ENCODE results near the gene EXOSC6. TPM values are rescaled to one million over a fixed set of nuclear protein-coding genes. Genes with fewer than 3 reads are reported as not detected.
"Not testable (repeated sequence)": the region's sequence is repeated elsewhere in the genome, so short reads cannot be mapped to it uniquely, and the experiment has no call there.

EXOSC6 gene
- total RNA-seq, 2 donors from 2014 or later, result 29.7 to 44.9 TPM

DNA sequence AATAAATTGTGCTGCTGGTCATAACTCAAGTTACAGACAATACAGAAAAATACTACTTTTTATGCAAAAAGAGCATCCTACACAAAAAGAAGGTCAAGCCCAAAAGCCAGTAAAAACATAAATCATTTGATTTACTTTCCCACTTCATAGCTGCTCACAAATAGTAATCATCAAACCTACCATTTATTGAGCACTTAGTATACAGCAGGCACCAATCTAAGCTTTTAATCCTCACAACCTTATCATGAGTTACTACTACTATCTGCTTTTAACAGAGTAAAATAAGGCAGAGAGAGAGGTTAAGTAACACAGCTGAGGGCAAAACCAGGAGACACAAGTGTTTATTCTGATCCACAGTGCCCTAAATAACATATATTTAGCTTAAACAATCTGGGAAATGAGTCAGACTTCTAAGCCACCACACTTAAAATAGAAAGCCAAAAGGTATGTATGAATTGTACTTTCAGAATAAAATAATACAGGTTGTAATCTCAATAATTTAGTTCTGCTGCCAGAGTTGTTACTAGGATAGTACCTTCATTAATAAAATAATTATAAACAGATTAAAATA is 39.3 kb upstream of the EXOSC6 start:
- TF ChIP-seq, protein P1, sequence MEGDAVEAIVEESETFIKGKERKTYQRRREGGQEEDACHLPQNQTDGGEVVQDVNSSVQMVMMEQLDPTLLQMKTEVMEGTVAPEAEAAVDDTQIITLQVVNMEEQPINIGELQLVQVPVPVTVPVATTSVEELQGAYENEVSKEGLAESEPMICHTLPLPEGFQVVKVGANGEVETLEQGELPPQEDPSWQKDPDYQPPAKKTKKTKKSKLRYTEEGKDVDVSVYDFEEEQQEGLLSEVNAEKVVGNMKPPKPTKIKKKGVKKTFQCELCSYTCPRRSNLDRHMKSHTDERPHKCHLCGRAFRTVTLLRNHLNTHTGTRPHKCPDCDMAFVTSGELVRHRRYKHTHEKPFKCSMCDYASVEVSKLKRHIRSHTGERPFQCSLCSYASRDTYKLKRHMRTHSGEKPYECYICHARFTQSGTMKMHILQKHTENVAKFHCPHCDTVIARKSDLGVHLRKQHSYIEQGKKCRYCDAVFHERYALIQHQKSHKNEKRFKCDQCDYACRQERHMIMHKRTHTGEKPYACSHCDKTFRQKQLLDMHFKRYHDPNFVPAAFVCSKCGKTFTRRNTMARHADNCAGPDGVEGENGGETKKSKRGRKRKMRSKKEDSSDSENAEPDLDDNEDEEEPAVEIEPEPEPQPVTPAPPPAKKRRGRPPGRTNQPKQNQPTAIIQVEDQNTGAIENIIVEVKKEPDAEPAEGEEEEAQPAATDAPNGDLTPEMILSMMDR (IDR thresholded peaks at IDR 0.05), result no peak
- TF ChIP-seq POLR2A (IDR thresholded peaks at IDR 0.05) (no peak), POLR2AphosphoS5 (IDR thresholded peaks at IDR 0.05) (no peak)
- Histone ChIP-seq H3K4me1 (replicated peaks) (no peaks in the 10 kb centered on the region), H3K4me3 (no peak overlapping the region), H3K27ac (no peak overlapping the region), H3K36me3 (no peaks in the 10 kb centered on the region), H3K9me3 (no peaks in the 10 kb centered on the region), H3K27me3 (replicated peaks; ENCODE audit: insufficient read depth) (no peaks in the 10 kb centered on the region)
- intact Hi-C loops (cut with DNase I), result no loop called here
- no peak for DNase-seq (ENCODE audit: low spot score)

DNA sequence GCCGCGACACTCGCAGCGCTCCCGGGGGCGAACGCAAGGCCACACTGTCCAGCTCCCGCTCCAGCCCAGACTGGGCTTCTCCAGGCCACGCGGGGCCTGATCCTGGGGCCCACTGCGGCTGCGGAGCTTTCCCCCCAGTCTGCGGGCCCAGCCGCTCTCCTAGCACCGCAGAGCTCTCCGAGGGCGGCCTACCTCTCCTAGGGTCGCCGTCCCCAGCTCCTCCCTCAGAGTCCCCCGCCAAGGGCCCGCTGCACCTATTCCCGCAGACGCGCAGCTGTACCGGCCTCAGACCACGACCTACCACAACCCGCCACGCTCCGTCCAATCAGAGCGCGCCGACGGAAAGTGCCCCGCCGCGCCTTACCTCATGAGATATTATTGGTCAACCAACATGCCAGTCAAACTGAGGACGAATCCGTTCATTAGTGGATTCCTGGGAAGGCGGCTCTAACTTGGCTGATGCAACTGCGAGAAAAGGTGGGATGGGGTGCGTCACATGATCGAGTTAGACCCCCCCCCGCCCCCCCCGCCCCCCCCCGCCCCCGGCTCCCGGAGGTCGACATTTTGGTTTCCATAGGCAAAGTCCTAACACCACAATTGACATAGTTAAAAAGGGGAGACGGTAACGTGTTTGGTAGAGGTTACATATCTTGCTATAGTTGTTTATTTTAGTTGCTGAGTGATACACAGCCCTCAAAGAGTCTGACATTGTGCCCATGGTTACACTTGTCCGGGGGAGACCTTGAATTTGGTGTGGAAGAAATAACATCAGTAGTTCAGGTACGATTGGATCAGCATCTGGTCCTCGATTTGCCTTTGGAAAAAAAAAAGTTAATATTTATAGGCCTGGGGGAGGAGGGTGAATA is 37.7 kb upstream of the EXOSC6 start, which contains the start of gene AARS1:
TSS of gene AARS1 (minus strand) at position 278 of the 866 bp plus-strand sequence. CDS start 6,743 bp downstream, outside the sequence.
- intact Hi-C loops (cut with DNase I), result no loop called here
- H3K9me3 ChIP-seq, result no peaks in the 10 kb centered on the region
- no peaks in the 10 kb centered on the region for H3K27me3 ChIP-seq (replicated peaks; ENCODE audit: insufficient read depth)
- peak; percentile 99 for DNase-seq (ENCODE audit: low spot score)
- peak within 1 kb of the TSS; percentile 87 to 88 for H3K27ac ChIP-seq
- peak; percentile 98 for TF ChIP-seq POLR2AphosphoS5 (IDR thresholded peaks at IDR 0.05)
- TF ChIP-seq, protein P1 (IDR thresholded peaks at IDR 0.05), result peak in 1 of 4 experiments; percentile 38
- TF ChIP-seq POLR2A (IDR thresholded peaks at IDR 0.05), result peak; percentile 92
- peak within 1 kb of the TSS; percentile 59 to 77 for H3K4me3 ChIP-seq
- 1% methylated on average over 53 of the region's 53 CpGs for WGBS
- H3K4me1 ChIP-seq (replicated peaks), result no peaks in the 10 kb centered on the region
- no peaks in the 10 kb centered on the region for H3K36me3 ChIP-seq

DNA sequence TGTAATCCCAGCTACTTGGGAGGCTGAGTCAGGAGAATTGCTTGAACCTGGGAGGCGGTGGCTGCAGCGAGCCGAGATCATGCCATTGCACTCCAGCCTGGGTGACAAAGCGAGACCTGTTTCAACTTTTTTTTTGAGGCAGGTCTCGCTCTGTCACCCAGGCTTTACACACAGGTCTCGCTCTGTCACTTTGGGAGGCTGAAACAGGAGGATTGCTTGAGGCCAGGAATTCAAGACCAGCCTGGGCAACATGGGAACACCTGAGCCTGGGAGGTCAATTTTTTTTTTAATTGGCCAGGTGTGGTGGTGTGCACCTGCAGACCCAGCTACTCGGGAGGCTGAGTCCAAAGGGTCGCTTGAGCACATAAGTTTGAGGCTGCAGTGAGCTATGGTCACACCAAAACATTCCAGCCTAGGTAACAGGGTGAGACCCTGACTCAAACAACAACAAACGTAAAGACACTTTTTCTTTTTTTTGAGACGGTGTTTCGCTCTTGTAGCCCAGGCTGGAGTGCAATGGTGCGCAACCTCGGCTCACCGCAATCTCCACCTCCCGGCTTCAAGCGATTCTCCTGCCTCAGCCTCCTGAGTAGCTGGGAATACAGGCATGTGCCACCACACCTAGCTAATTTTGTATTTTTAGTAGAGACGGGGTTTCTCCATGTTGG is 35.7 kb upstream of the EXOSC6 start:
- DNase-seq (ENCODE audit: low spot score); H3K4me3 ChIP-seq; H3K36me3 ChIP-seq; H3K27ac ChIP-seq; intact Hi-C loops (cut with DNase I); H3K4me1 ChIP-seq (replicated peaks); H3K9me3 ChIP-seq; H3K27me3 ChIP-seq (replicated peaks; ENCODE audit: insufficient read depth): not testable (repeated sequence)
- 93% methylated on average over 17 of the region's 17 CpGs for WGBS

DNA sequence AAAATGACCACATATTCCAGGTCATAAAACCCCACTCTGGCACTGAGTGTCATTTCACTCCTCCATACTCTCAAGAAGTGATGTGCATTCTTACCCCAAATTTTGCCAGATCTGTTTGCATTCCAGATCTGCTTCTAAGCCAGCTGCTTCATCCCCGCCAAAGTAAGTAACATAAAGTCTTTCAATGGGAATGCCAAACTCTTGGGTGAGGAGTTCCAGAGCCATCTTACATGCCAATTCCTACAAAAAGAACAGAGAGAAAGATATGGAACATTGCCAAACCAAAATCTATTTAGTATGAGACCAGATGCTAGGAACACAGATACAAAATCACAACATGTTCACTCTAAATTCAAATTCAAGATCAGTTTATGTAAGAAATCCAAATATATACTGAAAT is 24.7 kb upstream of the EXOSC6 start:
- intact Hi-C loops (cut with DNase I), result no loop called here

DNA sequence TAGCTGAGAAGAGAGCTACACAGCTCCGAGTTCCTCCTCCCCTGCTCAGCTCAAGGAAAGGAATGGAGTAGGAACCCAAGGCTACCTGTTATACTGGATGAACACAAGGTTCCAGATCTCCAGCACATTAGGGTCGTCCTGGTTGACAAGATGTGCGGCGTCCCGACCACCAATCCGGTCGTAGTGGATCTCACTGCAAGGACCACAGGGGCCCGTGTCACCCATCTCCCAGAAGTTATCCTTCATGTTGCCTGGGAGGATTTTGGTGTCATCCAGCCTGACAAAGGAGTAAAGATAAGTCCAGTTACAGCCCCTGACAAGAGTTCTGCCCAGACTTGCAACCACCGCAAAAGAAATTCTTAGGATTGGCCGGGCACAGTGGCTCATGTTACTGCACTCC is 20.0 kb upstream of the EXOSC6 start:
- DNase-seq (ENCODE audit: low spot score), result no peak
- whole genome bisulfite sequencing, result 85% methylated on average over 10 of the region's 10 CpGs
- intact Hi-C loops (cut with DNase I), result no loop called here
- Histone ChIP-seq H3K27ac (no peak overlapping the region), H3K36me3 (peaks cover 22 to 27% of the 10 kb centered on the region in 2 donors), H3K9me3 (no peaks in the 10 kb centered on the region), H3K4me1 (replicated peaks) (no peaks in the 10 kb centered on the region), H3K4me3 (no peak overlapping the region), H3K27me3 (replicated peaks; ENCODE audit: insufficient read depth) (no peaks in the 10 kb centered on the region)
- TF ChIP-seq, protein P1 (IDR thresholded peaks at IDR 0.05), result no peak
- TF ChIP-seq POLR2AphosphoS5 (IDR thresholded peaks at IDR 0.05) (no peak), POLR2A (IDR thresholded peaks at IDR 0.05) (no peak)

More for the DNA sequence above, 24.7 kb upstream of the EXOSC6 start:
- H3K9me3 ChIP-seq, result no peaks in the 10 kb centered on the region
- no peaks in the 10 kb centered on the region for H3K27me3 ChIP-seq (replicated peaks; ENCODE audit: insufficient read depth)
- no peak for DNase-seq (ENCODE audit: low spot score)
- no peak overlapping the region for H3K4me3 ChIP-seq
- peaks cover 14 to 16% of the 10 kb centered on the region in 2 donors for H3K36me3 ChIP-seq
- H3K4me1 ChIP-seq (replicated peaks), result no peaks in the 10 kb centered on the region
- 91% methylated on average over 1 of the region's 1 CpG for WGBS
- H3K27ac ChIP-seq, result no peak overlapping the region
- TF ChIP-seq, protein P1 (IDR thresholded peaks at IDR 0.05), result no peak
- TF ChIP-seq POLR2AphosphoS5 (IDR thresholded peaks at IDR 0.05) (no peak), POLR2A (IDR thresholded peaks at IDR 0.05) (no peak)
